NCI-H1930 (cell line): ENCODE results near the gene FLT4.

Experiments used
- DNase-seq, 2 experiments: peaks; one replicate each; lab custom pipeline; 2025; lab: John Stamatoyannopoulos, UW

The FLT4 gene

GRCh38 chr5:180642181-180642775, 7.1 kb downstream of the FLT4 start:
- DNase-seq: no peak

- DNase-seq: no peak
Observed at GRCh38 chr5:180641566-180641900, 7.9 kb downstream of the FLT4 start.

GRCh38 chr5:180640861-180641565, 8.4 kb downstream of the FLT4 start:
- DNase-seq: no peak

- no peak for DNase-seq
Observed at GRCh38 chr5:180640611-180640860, 8.9 kb downstream of the FLT4 start.

GRCh38 chr5:180639741-180640610, 9.4 kb downstream of the FLT4 start:
- no peak for DNase-seq

- no peak for DNase-seq
Observed at GRCh38 chr5:180639287-180639686, 10.1 kb downstream of the FLT4 start.

- DNase-seq: no peak
Observed at GRCh38 chr5:180637962-180638680, 11.3 kb downstream of the FLT4 start.

- no peak for DNase-seq
Observed at GRCh38 chr5:180636403-180637075, 12.9 kb downstream of the FLT4 start.

- no peak for DNase-seq
Observed at GRCh38 chr5:180636016-180636402, 13.4 kb downstream of the FLT4 start.

- no peak for DNase-seq
Observed at GRCh38 chr5:180633283-180634177, 15.9 kb downstream of the FLT4 start.

GRCh38 chr5:180632768-180633167, 16.6 kb downstream of the FLT4 start:
- no peak for DNase-seq

GRCh38 chr5:180631549-180632383, 17.6 kb downstream of the FLT4 start:
- DNase-seq: no peak

- no peak for DNase-seq
Observed at GRCh38 chr5:180630426-180630825, 19.0 kb downstream of the FLT4 start.

GRCh38 chr5:180629831-180630382, 19.5 kb downstream of the FLT4 start:
- no peak for DNase-seq

- DNase-seq: no peak
Observed at GRCh38 chr5:180628827-180629750, 20.3 kb downstream of the FLT4 start.

GRCh38 chr5:180628211-180628610, 21.2 kb downstream of the FLT4 start:
- DNase-seq: no peak

- DNase-seq: no peak
Observed at GRCh38 chr5:180627386-180628120, 21.8 kb downstream of the FLT4 start.
